ENCODE measurements around the gene COQ5. TPM values are rescaled to one million over a fixed set of nuclear protein-coding genes. Genes with fewer than 3 reads are reported as not detected.

The COQ5 gene
- total and polyA plus RNA-seq, 2 experiments from 2014 or later = 32.6 to 42.9 TPM

GRCh38 chr12:120460157-120460556, 68.8 kb downstream of the COQ5 start:
- no peak overlapping the region for H2AFZ ChIP-seq
- peaks cover 61% of the 10 kb centered on the region for H3F3A ChIP-seq (ENCODE audit: insufficient read depth)
- no peak overlapping the region for H3K9ac ChIP-seq
- H3K27me3 ChIP-seq (replicated peaks; ENCODE audit: insufficient read depth) = no peaks in the 10 kb centered on the region
- no peak for TF ChIP-seq EZH2phosphoT487 (IDR thresholded peaks at IDR 0.05; ENCODE audit: insufficient read depth, low read depth)
- TF ChIP-seq EZH2 (IDR thresholded peaks at IDR 0.05; ENCODE audit: insufficient read depth, poor library complexity, severe bottlenecking) = no peak
- H3K9me3 ChIP-seq (ENCODE audit: low read depth) = no peaks in the 10 kb centered on the region
- no peak for DNase-seq
- H3K4me3 ChIP-seq = no peak overlapping the region
- no peak overlapping the region for H3K4me2 ChIP-seq (ENCODE audit: unreplicated experiment)
- H3K27ac ChIP-seq = no peak overlapping the region
- WGBS, 2 experiments (ENCODE audit: low coverage in 1 of 2, low lambda C conversion rate in 2 of 2, missing lambda C conversion rate in 2 of 2) = 94 to 100% methylated on average over 3 of the region's 3 CpGs
- no peaks in the 10 kb centered on the region for H3K9me2 ChIP-seq (ENCODE audit: insufficient read depth)
- peaks cover 67% of the 10 kb centered on the region for H3K79me2 ChIP-seq (ENCODE audit: insufficient read depth)
- 0 out of 2 replicates have a peak, but pooled peaks cover 4% of the 10 kb centered on the region for H4K20me1 ChIP-seq (ENCODE audit: insufficient read depth)
- in situ Hi-C loops (cut with MboI) = no loop called here
- peaks cover 74% of the 10 kb centered on the region for H3K36me3 ChIP-seq (ENCODE audit: low read depth)
- H3K4me1 ChIP-seq (ENCODE audit: insufficient read depth) = no peaks in the 10 kb centered on the region

DNA sequence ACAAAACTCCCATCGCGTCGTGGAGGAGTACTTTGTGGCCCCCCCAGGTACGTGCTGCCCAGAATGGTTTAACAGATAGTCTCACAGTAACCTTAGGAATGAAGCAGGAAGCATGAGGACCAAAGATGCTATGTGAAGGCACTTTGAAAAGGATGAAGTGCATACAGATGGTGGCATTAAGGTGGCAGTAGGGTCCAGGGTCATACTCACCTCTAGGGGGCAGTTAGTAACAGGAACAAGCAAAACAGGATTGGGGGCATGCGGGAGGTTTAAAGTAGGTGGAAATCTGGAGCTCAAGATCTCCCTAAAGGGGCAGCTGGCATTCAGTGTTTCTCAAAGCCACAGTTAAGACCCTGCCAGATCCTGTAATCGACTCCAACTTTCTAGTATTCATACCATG, 71.8 kb downstream of the COQ5 start:
- no peak overlapping the region for H3K9ac ChIP-seq
- no peaks in the 10 kb centered on the region for H3K27me3 ChIP-seq (replicated peaks; ENCODE audit: insufficient read depth)
- 78 to 79% methylated on average over 6 of the region's 6 CpGs for WGBS, 2 experiments (ENCODE audit: low coverage in 1 of 2, low lambda C conversion rate in 2 of 2, missing lambda C conversion rate in 2 of 2)
- H3K9me2 ChIP-seq (ENCODE audit: insufficient read depth) = no peaks in the 10 kb centered on the region
- TF ChIP-seq EZH2phosphoT487 (IDR thresholded peaks at IDR 0.05; ENCODE audit: insufficient read depth, low read depth) (no peak), EZH2 (IDR thresholded peaks at IDR 0.05; ENCODE audit: insufficient read depth, poor library complexity, severe bottlenecking) (no peak)
- H3K4me2 ChIP-seq (ENCODE audit: unreplicated experiment) = no peak overlapping the region
- no peaks in the 10 kb centered on the region for H3K4me1 ChIP-seq (ENCODE audit: insufficient read depth)
- H3K9me3 ChIP-seq (ENCODE audit: low read depth) = no peaks in the 10 kb centered on the region
- peaks cover 59% of the 10 kb centered on the region for H3F3A ChIP-seq (ENCODE audit: insufficient read depth)
- in situ Hi-C loops (cut with MboI) = no loop called here
- peaks cover 54% of the 10 kb centered on the region for H3K79me2 ChIP-seq (ENCODE audit: insufficient read depth)
- peaks cover 48% of the 10 kb centered on the region for H3K36me3 ChIP-seq (ENCODE audit: low read depth)
- no peak overlapping the region for H3K4me3 ChIP-seq
- H2AFZ ChIP-seq = no peak overlapping the region
- 0 out of 2 replicates have a peak, but pooled peaks cover 4% of the 10 kb centered on the region for H4K20me1 ChIP-seq (ENCODE audit: insufficient read depth)
- peak; percentile 14 for DNase-seq
- H3K27ac ChIP-seq = no peak overlapping the region

DNA sequence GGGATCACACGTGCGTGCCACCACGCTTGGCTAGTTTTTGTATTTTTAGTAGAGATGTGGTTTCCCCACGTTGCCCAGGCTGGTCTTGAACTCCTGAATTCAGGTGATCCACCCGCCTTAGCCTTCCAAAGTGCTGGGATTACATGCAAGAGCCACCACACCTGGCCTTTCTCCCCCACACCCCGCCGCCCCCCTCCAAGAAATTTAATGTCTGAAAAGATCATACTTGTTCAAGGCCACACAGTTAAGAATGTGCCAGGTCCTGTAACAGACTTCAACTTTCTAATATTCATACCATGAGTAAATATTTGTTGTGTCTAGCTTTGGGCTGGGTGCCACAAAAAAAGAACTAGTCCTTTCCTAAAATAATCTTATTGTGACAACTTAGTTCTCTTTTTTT, 73.7 kb downstream of the COQ5 start:
- WGBS, 2 experiments (ENCODE audit: low coverage in 1 of 2, low lambda C conversion rate in 2 of 2, missing lambda C conversion rate in 2 of 2) = 79 to 84% methylated on average over 7 of the region's 7 CpGs
- TF ChIP-seq EZH2phosphoT487 (IDR thresholded peaks at IDR 0.05; ENCODE audit: insufficient read depth, low read depth) (no peak), EZH2 (IDR thresholded peaks at IDR 0.05; ENCODE audit: insufficient read depth, poor library complexity, severe bottlenecking) (no peak)
- in situ Hi-C loops (cut with MboI) = no loop called here
- Histone ChIP-seq H2AFZ (no peak overlapping the region), H4K20me1 (ENCODE audit: insufficient read depth) (0 out of 2 replicates have a peak, but pooled peaks cover 2% of the 10 kb centered on the region), H3K4me1 (ENCODE audit: insufficient read depth) (no peaks in the 10 kb centered on the region), H3K27me3 (replicated peaks; ENCODE audit: insufficient read depth) (no peaks in the 10 kb centered on the region), H3K36me3 (ENCODE audit: low read depth) (peaks cover 34% of the 10 kb centered on the region), H3K4me3 (no peak overlapping the region), H3K9me2 (ENCODE audit: insufficient read depth) (no peaks in the 10 kb centered on the region), H3F3A (ENCODE audit: insufficient read depth) (peaks cover 43% of the 10 kb centered on the region), H3K79me2 (ENCODE audit: insufficient read depth) (peaks cover 48% of the 10 kb centered on the region), H3K9me3 (ENCODE audit: low read depth) (no peaks in the 10 kb centered on the region), H3K9ac (no peak overlapping the region), H3K4me2 (ENCODE audit: unreplicated experiment) (no peak overlapping the region), H3K27ac (no peak overlapping the region)
- DNase-seq = no peak

GRCh38 chr12:120453977-120454376, 75.0 kb downstream of the COQ5 start:
- Histone ChIP-seq H3K9me2 (ENCODE audit: insufficient read depth) (no peaks in the 10 kb centered on the region), H3K9ac (no peak overlapping the region), H3K4me2 (ENCODE audit: unreplicated experiment) (no peak overlapping the region), H2AFZ (no peak overlapping the region), H3K27me3 (replicated peaks; ENCODE audit: insufficient read depth) (no peaks in the 10 kb centered on the region), H3K9me3 (ENCODE audit: low read depth) (no peaks in the 10 kb centered on the region), H3K36me3 (ENCODE audit: low read depth) (peaks cover 23% of the 10 kb centered on the region), H3K4me3 (no peak overlapping the region), H3F3A (ENCODE audit: insufficient read depth) (peaks cover 33% of the 10 kb centered on the region), H3K79me2 (ENCODE audit: insufficient read depth) (peaks cover 51% of the 10 kb centered on the region), H4K20me1 (ENCODE audit: insufficient read depth) (no peaks in the 10 kb centered on the region), H3K27ac (no peak overlapping the region), H3K4me1 (ENCODE audit: insufficient read depth) (no peaks in the 10 kb centered on the region)
- 79 to 82% methylated on average over 4 of the region's 4 CpGs for WGBS, 2 experiments (ENCODE audit: low coverage in 1 of 2, low lambda C conversion rate in 2 of 2, missing lambda C conversion rate in 2 of 2)
- in situ Hi-C loops (cut with MboI) = no loop called here
- peak; percentile 63 for DNase-seq
- TF ChIP-seq EZH2phosphoT487 (IDR thresholded peaks at IDR 0.05; ENCODE audit: insufficient read depth, low read depth) = no peak
- no peak for TF ChIP-seq EZH2 (IDR thresholded peaks at IDR 0.05; ENCODE audit: insufficient read depth, poor library complexity, severe bottlenecking)

Small RNAs within 50 kb of the gene (small RNA-seq; reads per million reads assigned to genes)
- not detected for gene RF00019 (ENCODE audit: low read depth, low replicate concordance)

Other genes with a start within 250 kb of the COQ5 start
- under 0.01 TPM in 1 of 2 replicates, not detected in the other for gene RNU4-2, start 237.3 kb downstream of the COQ5 start, total RNA-seq (2014; rRNA removed; shearing (Covaris generic))
- 4.0 and 6.9 TPM in 2 replicates for gene RNU4-2, start 237.3 kb downstream of the COQ5 start, polyA plus RNA-seq (2016; fragmentation: Nextera tagmentation; extraction: Ambion mirVana)
- not detected in 2 replicates for gene RNU4-1, start 235.9 kb downstream of the COQ5 start, total RNA-seq (2014; rRNA removed; shearing (Covaris generic))
- 4.1 TPM in 1 of 2 replicates, not detected in the other for gene RNU4-1, start 235.9 kb downstream of the COQ5 start, polyA plus RNA-seq (2016; fragmentation: Nextera tagmentation; extraction: Ambion mirVana)
- gene SIRT4, start 226.8 kb downstream of the COQ5 start, total RNA-seq (2014; rRNA removed; shearing (Covaris generic)) = not detected in 2 replicates
- gene SIRT4, start 226.8 kb downstream of the COQ5 start, polyA plus RNA-seq (2016; fragmentation: Nextera tagmentation; extraction: Ambion mirVana) = 1.4 TPM in 2 replicates
- not detected in 2 replicates for gene PLA2G1B, start 201.4 kb downstream of the COQ5 start, total RNA-seq (2014; rRNA removed; shearing (Covaris generic))
- not detected in 2 replicates for gene PLA2G1B, start 201.4 kb downstream of the COQ5 start, polyA plus RNA-seq (2016; fragmentation: Nextera tagmentation; extraction: Ambion mirVana)
- not detected in 2 replicates for gene MSI1, start 160.0 kb downstream of the COQ5 start, total RNA-seq (2014; rRNA removed; shearing (Covaris generic))
- gene MSI1, start 160.0 kb downstream of the COQ5 start, polyA plus RNA-seq (2016; fragmentation: Nextera tagmentation; extraction: Ambion mirVana) = not detected in 2 replicates
- gene COX6A1, start 91.0 kb downstream of the COQ5 start, total RNA-seq (2014; rRNA removed; shearing (Covaris generic)) = 247 and 358 TPM in 2 replicates
- 806 and 824 TPM in 2 replicates for gene COX6A1, start 91.0 kb downstream of the COQ5 start, polyA plus RNA-seq (2016; fragmentation: Nextera tagmentation; extraction: Ambion mirVana)
- 45.6 and 47.0 TPM in 2 replicates for gene TRIAP1, start 82.8 kb downstream of the COQ5 start, total RNA-seq (2014; rRNA removed; shearing (Covaris generic))
- gene TRIAP1, start 82.8 kb downstream of the COQ5 start, polyA plus RNA-seq (2016; fragmentation: Nextera tagmentation; extraction: Ambion mirVana) = 68.6 and 70.3 TPM in 2 replicates
- 15.9 and 17.2 TPM in 2 replicates for gene GATC, start 82.7 kb downstream of the COQ5 start, total RNA-seq (2014; rRNA removed; shearing (Covaris generic))
- 18.3 and 18.8 TPM in 2 replicates for gene GATC, start 82.7 kb downstream of the COQ5 start, polyA plus RNA-seq (2016; fragmentation: Nextera tagmentation; extraction: Ambion mirVana)
- gene SRSF9, start 59.4 kb downstream of the COQ5 start, total RNA-seq (2014; rRNA removed; shearing (Covaris generic)) = 129 and 154 TPM in 2 replicates
- gene SRSF9, start 59.4 kb downstream of the COQ5 start, polyA plus RNA-seq (2016; fragmentation: Nextera tagmentation; extraction: Ambion mirVana) = 329 and 345 TPM in 2 replicates
- gene DYNLL1, start 33.0 kb downstream of the COQ5 start, total RNA-seq (2014; rRNA removed; shearing (Covaris generic)) = 301 and 340 TPM in 2 replicates
- 778 and 782 TPM in 2 replicates for gene DYNLL1, start 33.0 kb downstream of the COQ5 start, polyA plus RNA-seq (2016; fragmentation: Nextera tagmentation; extraction: Ambion mirVana)
- 52.6 and 69.3 TPM in 2 replicates for gene RNF10, start 5.2 kb upstream of the COQ5 start, total RNA-seq (2014; rRNA removed; shearing (Covaris generic))
- gene RNF10, start 5.2 kb upstream of the COQ5 start, polyA plus RNA-seq (2016; fragmentation: Nextera tagmentation; extraction: Ambion mirVana) = 114 and 130 TPM in 2 replicates
- 20.1 and 38.9 TPM in 2 replicates for gene POP5, start 52.2 kb upstream of the COQ5 start, total RNA-seq (2014; rRNA removed; shearing (Covaris generic))
- 63.3 and 68.4 TPM in 2 replicates for gene POP5, start 52.2 kb upstream of the COQ5 start, polyA plus RNA-seq (2016; fragmentation: Nextera tagmentation; extraction: Ambion mirVana)
- gene CABP1, start 111.5 kb upstream of the COQ5 start, total RNA-seq (2014; rRNA removed; shearing (Covaris generic)) = not detected in 2 replicates
- not detected in 2 replicates for gene CABP1, start 111.5 kb upstream of the COQ5 start, polyA plus RNA-seq (2016; fragmentation: Nextera tagmentation; extraction: Ambion mirVana)
- 79.3 and 79.4 TPM in 2 replicates for gene MLEC, start 158.0 kb upstream of the COQ5 start, total RNA-seq (2014; rRNA removed; shearing (Covaris generic))
- gene MLEC, start 158.0 kb upstream of the COQ5 start, polyA plus RNA-seq (2016; fragmentation: Nextera tagmentation; extraction: Ambion mirVana) = 114 and 119 TPM in 2 replicates
- gene UNC119B, start 181.3 kb upstream of the COQ5 start, total RNA-seq (2014; rRNA removed; shearing (Covaris generic)) = 17.8 and 22.4 TPM in 2 replicates
- 7.6 TPM in 2 replicates for gene UNC119B, start 181.3 kb upstream of the COQ5 start, polyA plus RNA-seq (2016; fragmentation: Nextera tagmentation; extraction: Ambion mirVana)
- gene ACADS, start 196.7 kb upstream of the COQ5 start, total RNA-seq (2014; rRNA removed; shearing (Covaris generic)) = 14.5 and 20.6 TPM in 2 replicates
- 10.1 and 10.5 TPM in 2 replicates for gene ACADS, start 196.7 kb upstream of the COQ5 start, polyA plus RNA-seq (2016; fragmentation: Nextera tagmentation; extraction: Ambion mirVana)

Measured in GM23248 (cell line).